ENCODE results near the gene OSBPL6.

OSBPL6 gene

DNA sequence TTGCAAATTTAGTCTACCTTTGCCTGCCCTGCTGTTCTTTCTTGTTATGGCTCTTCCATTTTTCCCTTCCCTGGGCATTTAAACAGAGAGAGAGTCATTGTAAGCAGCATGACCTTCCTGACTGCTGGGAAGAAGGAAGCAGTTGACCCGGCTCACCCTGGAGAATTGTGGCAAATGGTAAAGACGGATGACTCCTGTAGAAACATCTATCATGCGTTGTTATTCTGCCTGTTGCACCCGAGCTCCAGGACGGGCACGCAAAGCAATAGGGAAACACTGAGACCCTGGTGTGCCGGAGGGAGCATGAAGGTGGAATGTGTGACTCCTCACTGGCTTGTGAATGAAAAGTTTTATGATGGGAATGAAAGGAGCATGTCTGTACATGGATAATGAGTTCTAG, 113.3 kb downstream of the OSBPL6 start:
- Histone ChIP-seq H3K4me3 (ENCODE audit: low read depth, low read length) (no peak overlapping the region), H3K36me3 (replicated peaks) (no peaks in the 10 kb centered on the region), H3K27ac (no peak overlapping the region), H3K27me3 (replicated peaks) (no peaks in the 10 kb centered on the region)
- no peak for TF ChIP-seq CTCF (IDR thresholded peaks at IDR 0.05; ENCODE audit: low read depth, low read length, missing control alignments)
- no peak for DNase-seq
- in situ Hi-C loops (cut with HindIII; ENCODE audit: low pct_ligation_motif_present, low sequenced_read_pairs) = no loop called here

- Histone ChIP-seq H3K27me3 (replicated peaks) (no peaks in the 10 kb centered on the region), H3K27ac (no peak overlapping the region), H3K4me3 (ENCODE audit: low read depth, low read length) (no peak overlapping the region), H3K36me3 (replicated peaks) (no peaks in the 10 kb centered on the region)
- TF ChIP-seq CTCF (IDR thresholded peaks at IDR 0.05; ENCODE audit: low read depth, low read length, missing control alignments) = no peak
- in situ Hi-C loops (cut with HindIII; ENCODE audit: low pct_ligation_motif_present, low sequenced_read_pairs) = no loop called here
- no peak for DNase-seq
Measured at GRCh38 chr2:178309541-178309940, 115.2 kb downstream of the OSBPL6 start.

- no peaks in the 10 kb centered on the region for H3K36me3 ChIP-seq (replicated peaks)
- H3K27ac ChIP-seq = no peak overlapping the region
- H3K4me3 ChIP-seq (ENCODE audit: low read depth, low read length) = no peak overlapping the region
- no peak for TF ChIP-seq CTCF (IDR thresholded peaks at IDR 0.05; ENCODE audit: low read depth, low read length, missing control alignments)
- in situ Hi-C loops (cut with HindIII; ENCODE audit: low pct_ligation_motif_present, low sequenced_read_pairs) = no loop called here
- no peaks in the 10 kb centered on the region for H3K27me3 ChIP-seq (replicated peaks)
- DNase-seq = no peak
Measured at GRCh38 chr2:178315078-178315477, 120.8 kb downstream of the OSBPL6 start.

DNA sequence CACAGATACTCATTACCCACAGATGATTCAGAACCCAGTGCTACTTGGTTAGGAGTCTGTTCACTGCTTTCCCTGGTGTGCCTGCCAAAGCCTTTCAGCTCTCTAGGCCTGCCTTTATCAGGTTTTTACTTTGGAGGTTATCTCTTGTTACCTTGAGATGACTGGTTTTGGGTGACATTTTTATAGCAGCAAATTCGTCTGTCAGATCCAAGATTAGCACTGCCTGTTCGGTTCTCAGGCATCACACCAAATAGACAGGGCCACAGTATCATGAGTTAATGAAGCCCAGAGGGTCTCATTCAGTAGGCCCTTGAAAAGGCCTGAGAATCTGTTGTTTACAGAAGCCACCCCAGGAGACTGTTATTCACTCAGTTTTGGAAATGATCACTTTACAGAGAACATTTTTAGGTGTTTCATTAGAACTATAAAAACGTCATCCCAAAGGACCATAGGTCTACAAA, 121.2 kb downstream of the OSBPL6 start:
- H3K27me3 ChIP-seq (replicated peaks) = no peaks in the 10 kb centered on the region
- no peak overlapping the region for H3K4me3 ChIP-seq (ENCODE audit: low read depth, low read length)
- H3K27ac ChIP-seq = no peak overlapping the region
- DNase-seq = no peak
- in situ Hi-C loops (cut with HindIII; ENCODE audit: low pct_ligation_motif_present, low sequenced_read_pairs) = no loop called here
- no peaks in the 10 kb centered on the region for H3K36me3 ChIP-seq (replicated peaks)
- TF ChIP-seq CTCF (IDR thresholded peaks at IDR 0.05; ENCODE audit: low read depth, low read length, missing control alignments) = no peak

- Histone ChIP-seq H3K4me3 (ENCODE audit: low read depth, low read length) (no peak overlapping the region), H3K27ac (no peak overlapping the region), H3K36me3 (replicated peaks) (no peaks in the 10 kb centered on the region), H3K27me3 (replicated peaks) (no peaks in the 10 kb centered on the region)
- DNase-seq = no peak
- no peak for TF ChIP-seq CTCF (IDR thresholded peaks at IDR 0.05; ENCODE audit: low read depth, low read length, missing control alignments)
- in situ Hi-C loops (cut with HindIII; ENCODE audit: low pct_ligation_motif_present, low sequenced_read_pairs) = no loop called here
Measured at GRCh38 chr2:178317811-178318210, 123.5 kb downstream of the OSBPL6 start.

- Histone ChIP-seq H3K27me3 (replicated peaks) (no peaks in the 10 kb centered on the region), H3K36me3 (replicated peaks) (no peaks in the 10 kb centered on the region), H3K4me3 (ENCODE audit: low read depth, low read length) (no peak overlapping the region), H3K27ac (no peak overlapping the region)
- TF ChIP-seq CTCF (IDR thresholded peaks at IDR 0.05; ENCODE audit: low read depth, low read length, missing control alignments) = no peak
- in situ Hi-C loops (cut with HindIII; ENCODE audit: low pct_ligation_motif_present, low sequenced_read_pairs) = no loop called here
- DNase-seq = no peak
Measured at GRCh38 chr2:178320011-178320585, 125.8 kb downstream of the OSBPL6 start.

All from brain microvascular endothelial cell (primary cell).